HFFc6 (cell line): Measurements from ENCODE around the gene MAST4. TPM values are rescaled to one million over a fixed set of nuclear protein-coding genes. Genes with fewer than 3 reads are reported as not detected.
A peak's percentile ranks its signal among the peaks of the same experiment; 100 is the strongest.

Source experiments
- DNase-seq: peaks from one replicate; pipeline ENCODE4 v3.0.0-alpha.2; 2018
- H3K27ac Mint-ChIP-seq: 2 replicates; pipeline ENCODE4 v1.8.0; 2020; ENCODE audit warnings: mild to moderate bottlenecking, mixed read lengths
- H3K27me3 Mint-ChIP-seq: 2 replicates; pipeline ENCODE4 v1.8.0; 2021; ENCODE audit warnings: mild to moderate bottlenecking, moderate library complexity, mixed read lengths; ENCODE audit not compliant: insufficient read depth
- H3K36me3 Mint-ChIP-seq: 2 replicates; pipeline ENCODE4 v1.8.0; 2021; ENCODE audit warnings: low read depth, mixed read lengths
- H3K4me1 Mint-ChIP-seq: 2 replicates; pipeline ENCODE4 v1.8.0; 2020; ENCODE audit warnings: low read depth, mixed read lengths
- H3K4me3 Mint-ChIP-seq: 2 replicates; pipeline ENCODE4 v1.8.0; 2020; ENCODE audit warnings: mild to moderate bottlenecking, moderate library complexity, mixed read lengths
- H3K9me3 Mint-ChIP-seq: 2 replicates; pipeline ENCODE4 v1.8.0; 2020; ENCODE audit warnings: mild to moderate bottlenecking, mixed read lengths
- CTCF ChIP-seq: fragments of 200-600 bp; sonication (generic); IDR thresholded peaks from 2 replicates; pipeline ENCODE4 v1.5.0; 2021; ENCODE audit warnings: antibody characterized with exemption, mild to moderate bottlenecking
- total RNA-seq, 6 experiments: library from RNA; stranded (reverse); fragmentation: NEBNext Ultra II Directional; extraction: Animal tissue kit (Norgen Biotek cat#: 25700); gene quantifications; 2 replicates in 1 of 6; 3 replicates in 5 of 6; pipeline ENCODE4 v1.2.3, GENCODE V29; 2021

Gene MAST4
- total RNA-seq, 6 experiments from 2014 or later = 3.0 to 5.6 (median 3.9) TPM

- Mint-ChIP-seq H3K27ac (no peak overlapping the region; the same call in 1 of the 2 replicates), H3K9me3 (no peaks in the 10 kb centered on the region), H3K27me3 (no peaks in the 10 kb centered on the region), H3K36me3 (no peaks in the 10 kb centered on the region), H3K4me1 (peaks cover 47% of the 10 kb centered on the region), H3K4me3 (no peak overlapping the region)
- no peak for DNase-seq
- TF ChIP-seq CTCF = no peak
Measured at GRCh38 chr5:67090593-67090992, 494.4 kb downstream of the MAST4 start.

GRCh38 chr5:67092535-67092934 lies 496.3 kb downstream of the MAST4 start:
- H3K27ac Mint-ChIP-seq = no peak overlapping the region
- DNase-seq = no peak
- no peaks in the 10 kb centered on the region for H3K36me3 Mint-ChIP-seq
- peaks cover 57% of the 10 kb centered on the region for H3K4me1 Mint-ChIP-seq
- H3K27me3 Mint-ChIP-seq = no peaks in the 10 kb centered on the region
- no peak for TF ChIP-seq CTCF
- H3K9me3 Mint-ChIP-seq = no peaks in the 10 kb centered on the region
- H3K4me3 Mint-ChIP-seq = peak overlapping the region; percentile 53

GRCh38 chr5:67093279-67093678 lies 497.1 kb downstream of the MAST4 start:
- Mint-ChIP-seq H3K4me3 (no peak overlapping the region), H3K4me1 (peaks cover 57% of the 10 kb centered on the region), H3K27ac (peak overlapping the region; percentile 49), H3K36me3 (no peaks in the 10 kb centered on the region), H3K27me3 (no peaks in the 10 kb centered on the region), H3K9me3 (no peaks in the 10 kb centered on the region)
- DNase-seq = no peak
- no peak for TF ChIP-seq CTCF

- Mint-ChIP-seq H3K27ac (peak overlapping the region; percentile 84), H3K4me1 (peaks cover 48% of the 10 kb centered on the region), H3K9me3 (no peaks in the 10 kb centered on the region), H3K36me3 (no peaks in the 10 kb centered on the region), H3K27me3 (no peaks in the 10 kb centered on the region), H3K4me3 (peak overlapping the region; percentile 70)
- no peak for TF ChIP-seq CTCF
- peak; percentile 53 for DNase-seq
Measured at GRCh38 chr5:67094476-67095300, 498.5 kb downstream of the MAST4 start.

- H3K36me3 Mint-ChIP-seq = no peaks in the 10 kb centered on the region
- no peaks in the 10 kb centered on the region for H3K9me3 Mint-ChIP-seq
- no peaks in the 10 kb centered on the region for H3K27me3 Mint-ChIP-seq
- DNase-seq = no peak
- H3K27ac Mint-ChIP-seq = peak overlapping the region; percentile 84
- H3K4me3 Mint-ChIP-seq = peak overlapping the region; percentile 70
- H3K4me1 Mint-ChIP-seq = peaks cover 48% of the 10 kb centered on the region
- no peak for TF ChIP-seq CTCF
Measured at GRCh38 chr5:67095346-67096171, 499.4 kb downstream of the MAST4 start.
